ENCODE data around the gene IGF1R.

IGF1R gene

GRCh38 chr15:98778263-98778959 is 130.1 kb downstream of the IGF1R start:
- no peak for DNase-seq

GRCh38 chr15:98778960-98779359 is 130.6 kb downstream of the IGF1R start:
- DNase-seq, result no peak

- peak; percentile 50 for DNase-seq
These were observed 131.2 kb downstream of the IGF1R start for GRCh38 chr15:98779463-98780071.

- DNase-seq, result no peak
These were observed 133.5 kb downstream of the IGF1R start for GRCh38 chr15:98781838-98782237.

GRCh38 chr15:98782801-98783200 is 134.5 kb downstream of the IGF1R start:
- DNase-seq, result no peak

- DNase-seq, result no peak
These were observed 137.1 kb downstream of the IGF1R start for GRCh38 chr15:98785431-98785806.

GRCh38 chr15:98785807-98786621 is 137.7 kb downstream of the IGF1R start:
- DNase-seq, result no peak

GRCh38 chr15:98786717-98787116 is 138.4 kb downstream of the IGF1R start:
- no peak for DNase-seq

GRCh38 chr15:98787194-98787593 is 138.9 kb downstream of the IGF1R start:
- DNase-seq, result no peak

GRCh38 chr15:98787936-98788757 is 139.8 kb downstream of the IGF1R start:
- DNase-seq, result no peak

- no peak for DNase-seq
These were observed 140.7 kb downstream of the IGF1R start for GRCh38 chr15:98789020-98789419.

- DNase-seq, result no peak
These were observed 141.9 kb downstream of the IGF1R start for GRCh38 chr15:98790270-98790669.

- no peak for DNase-seq
These were observed 142.8 kb downstream of the IGF1R start for GRCh38 chr15:98791046-98791701.

GRCh38 chr15:98792117-98792516 is 143.8 kb downstream of the IGF1R start:
- no peak for DNase-seq

- DNase-seq, result no peak
These were observed 145.9 kb downstream of the IGF1R start for GRCh38 chr15:98794211-98794610.

- no peak for DNase-seq
These were observed 146.4 kb downstream of the IGF1R start for GRCh38 chr15:98794748-98795147.

- no peak for DNase-seq
These were observed 147.6 kb downstream of the IGF1R start for GRCh38 chr15:98795980-98796379.

- DNase-seq, result no peak
These were observed 148.5 kb downstream of the IGF1R start for GRCh38 chr15:98796685-98797357.

GRCh38 chr15:98798375-98798893 is 150.1 kb downstream of the IGF1R start:
- DNase-seq, result no peak

- DNase-seq, result no peak
These were observed 151.4 kb downstream of the IGF1R start for GRCh38 chr15:98799461-98800390.
